HepG2 (cell line): Measurements from ENCODE around the gene PRICKLE3. TPM values are rescaled to one million over a fixed set of nuclear protein-coding genes. Genes with fewer than 3 reads are reported as not detected.

Experiments
- DBP ChIP-seq: sonication (generic); formaldehyde crosslinking; IDR thresholded peaks from 2 replicates; pipeline ENCODE4 v1.4.0; 2020; ENCODE audit warnings: missing genetic modification reagents; ENCODE audit errors: not compliant biosample characterization
- DMTF1 ChIP-seq: sonication (generic); formaldehyde crosslinking; IDR thresholded peaks from 2 replicates; pipeline ENCODE4 v1.4.0; 2020; ENCODE audit warnings: mild to moderate bottlenecking, missing genetic modification reagents
- DRAP1 ChIP-seq: IDR thresholded peaks from 2 replicates; pipeline ENCODE4 v1.6.1; 2016; ENCODE audit warnings: missing genetic modification reagents, missing compliant biosample characterization
- FLYWCH1 ChIP-seq: sonication (generic); formaldehyde crosslinking; IDR thresholded peaks from 2 replicates; pipeline ENCODE4 v1.8.1; 2023; ENCODE audit warnings: mild to moderate bottlenecking, missing genetic modification reagents
- MAZ ChIP-seq, 2 experiments: sonication (generic) in 1 of 2; formaldehyde crosslinking in 1 of 2; IDR thresholded peaks; 2 replicates each; pipeline versions ENCODE4 v1.5.0 to v1.6.1; 2012 to 2020; ENCODE audit warnings: low read depth in 2 of 2, mild to moderate bottlenecking in 2 of 2, borderline replicate concordance in 1 of 2, improper control_type of control experiment in 1 of 2, low read length in 1 of 2, missing genetic modification reagents in 1 of 2, moderate library complexity in 1 of 2
- NR2C2 ChIP-seq: sonication (generic); formaldehyde crosslinking; IDR thresholded peaks from 2 replicates; pipeline ENCODE4 v1.4.0; 2020; ENCODE audit warnings: missing genetic modification reagents, mild to moderate bottlenecking, moderate library complexity, borderline replicate concordance
- PHF20 ChIP-seq: sonication (generic); formaldehyde crosslinking; IDR thresholded peaks from 2 replicates; pipeline ENCODE4 v1.5.0; 2020; ENCODE audit warnings: mild to moderate bottlenecking, missing genetic modification reagents
- RFX3 ChIP-seq: IDR thresholded peaks from 2 replicates; pipeline ENCODE4 v1.6.1; 2016; ENCODE audit warnings: missing biosample characterization, missing genetic modification reagents
- SOX5 ChIP-seq: IDR thresholded peaks from 2 replicates; pipeline ENCODE4 v1.6.1; 2016; ENCODE audit warnings: borderline replicate concordance
- THAP7 ChIP-seq: sonication (generic); formaldehyde crosslinking; IDR thresholded peaks from 2 replicates; pipeline ENCODE4 v1.8.1; 2023; ENCODE audit warnings: mild to moderate bottlenecking, missing genetic modification reagents
- ZBTB39 ChIP-seq: sonication (generic); formaldehyde crosslinking; IDR thresholded peaks from 2 replicates; pipeline ENCODE4 v1.5.0; 2020; ENCODE audit warnings: missing genetic modification reagents
- ZC3H4 ChIP-seq: sonication (generic); formaldehyde crosslinking; IDR thresholded peaks from 2 replicates; pipeline ENCODE4 v1.4.0; 2020; ENCODE audit warnings: missing genetic modification reagents, borderline replicate concordance
- ZNF296 ChIP-seq: sonication (generic); formaldehyde crosslinking; conservative IDR thresholded peaks from 2 replicates; pipeline ENCODE4 v1.5.0; 2020; ENCODE audit warnings: mild to moderate bottlenecking, missing genetic modification reagents
- ZNF354B ChIP-seq: sonication (generic); formaldehyde crosslinking; IDR thresholded peaks from 2 replicates; pipeline ENCODE4 v1.8.0; 2022; ENCODE audit warnings: mild to moderate bottlenecking, missing genetic modification reagents
- ZNF484 ChIP-seq: sonication (generic); formaldehyde crosslinking; IDR thresholded peaks from 2 replicates; pipeline ENCODE4 v1.5.1; 2020; ENCODE audit warnings: mild to moderate bottlenecking, low read depth, missing genetic modification reagents, borderline replicate concordance
- ZNF766 ChIP-seq: sonication (generic); formaldehyde crosslinking; IDR thresholded peaks from 2 replicates; pipeline ENCODE4 v1.5.0; 2020; ENCODE audit warnings: missing genetic modification reagents, borderline replicate concordance
- ZSCAN12 ChIP-seq: sonication (generic); formaldehyde crosslinking; IDR thresholded peaks from 2 replicates; pipeline ENCODE4 v1.9.0; 2021; ENCODE audit warnings: mild to moderate bottlenecking, missing genetic modification reagents
- polyA plus RNA-seq, 8 experiments: library from polyadenylated mRNA; depleted of rRNA in 3 of 8; stranded (reverse) in 7 of 8; unstranded in 1 of 8; fragments of >200 nt; fragmentation: Illumina TruSeq in 4 of 8; extraction: Trizol in 4 of 8; gene quantifications; 2 replicates each; pipeline versions ENCODE4 v1.2.1 to v1.2.3, GENCODE V29; 2011 to 2016; ENCODE audit warnings: low read depth in 4 of 8, missing spikeins in 1 of 8, mixed read lengths in 1 of 8; ENCODE audit not compliant: insufficient read depth in 1 of 8
- total RNA-seq, 5 experiments: library from RNA; depleted of rRNA; stranded (reverse); fragments of >200 nt; fragmentation: Illumina TruSeq; extraction: Trizol; gene quantifications; 2 replicates each; pipeline ENCODE4 v1.2.3, GENCODE V29; 2016; ENCODE audit warnings: low read depth in 1 of 5

PRICKLE3 gene
- total and polyA plus RNA-seq, 2 of the 13 experiments (the other 11 are each of a cell fraction or from before 2014, with no cell fraction given) = 2.6 TPM

DNA sequence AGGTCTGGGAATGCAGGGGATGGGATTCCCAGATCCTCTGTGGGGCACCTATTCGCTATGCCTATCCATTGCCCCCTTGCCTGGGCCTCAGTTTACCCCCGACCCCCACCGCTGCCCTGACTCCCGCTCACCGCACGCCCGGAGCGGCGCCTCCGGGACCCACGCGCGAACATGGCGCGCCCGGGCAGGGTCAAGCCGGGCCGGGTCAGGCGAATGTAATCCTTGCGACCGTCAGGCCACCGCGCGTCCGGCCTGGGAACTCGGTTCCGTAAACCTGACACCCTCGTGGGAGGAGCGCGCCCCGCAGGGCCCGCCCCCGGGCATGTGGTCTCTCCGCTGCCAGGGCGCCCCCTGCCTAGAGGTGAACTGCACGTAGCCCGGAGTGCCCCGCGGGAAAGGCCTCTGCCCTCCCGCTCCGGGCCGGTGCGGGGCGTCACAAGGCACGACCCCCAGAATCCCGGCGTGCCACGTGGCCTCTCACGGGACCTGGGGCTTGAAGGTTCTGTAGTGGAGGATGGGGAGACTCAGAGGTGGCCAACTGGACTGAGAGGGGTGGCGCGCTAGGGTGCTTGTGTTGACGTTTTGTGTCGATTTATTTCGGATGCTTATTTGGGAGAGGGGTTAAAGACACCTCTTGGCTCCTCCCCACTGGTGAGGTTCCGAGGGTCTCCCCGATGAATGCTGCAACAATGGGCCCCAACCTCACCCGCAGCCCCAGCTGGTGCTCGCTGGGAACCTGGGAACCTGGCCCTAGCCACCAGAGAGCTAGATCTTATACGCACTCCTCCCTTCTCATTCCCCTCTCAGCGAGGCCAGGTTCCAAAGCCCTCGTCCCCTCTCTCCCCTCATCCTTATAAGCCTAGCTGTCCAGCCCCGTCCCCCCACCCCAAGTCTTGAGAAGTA, at the start of gene PRICKLE3 (continued):
- peak; percentile 32; the same call in 1 of the 2 replicates for TF ChIP-seq MAZ (IDR thresholded peaks at IDR 0.05; ENCODE audit: borderline replicate concordance, low read depth, low read length)
- TF ChIP-seq MAZ (CRISPR knock-in tag; IDR thresholded peaks at IDR 0.05; ENCODE audit: low read depth) = no peak
- no peak for TF ChIP-seq ZNF766
- TF ChIP-seq PHF20 = peak; percentile 71
- TF ChIP-seq ZNF484 (CRISPR knock-in tag) = no peak
- TF ChIP-seq SOX5 (CRISPR knock-in tag) = peak; percentile 16; the same call in 1 of the 2 replicates
- TF ChIP-seq ZSCAN12 (CRISPR knock-in tag) = no peak
- TF ChIP-seq DRAP1 (CRISPR knock-in tag) = peak; percentile 76
- TF ChIP-seq DBP = no peak
- no peak for TF ChIP-seq FLYWCH1 (CRISPR knock-in tag)
- no peak for TF ChIP-seq ZNF296
- no peak for TF ChIP-seq ZC3H4 (CRISPR knock-in tag)
- no peak for TF ChIP-seq ZNF354B (CRISPR knock-in tag)
- no peak for TF ChIP-seq ZBTB39 (CRISPR knock-in tag)
- no peak for TF ChIP-seq RFX3 (CRISPR knock-in tag)
- TF ChIP-seq NR2C2 (CRISPR knock-in tag) = peak; percentile 37; the same call in 1 of the 2 replicates
- TF ChIP-seq THAP7 = no peak
- TF ChIP-seq DMTF1 (CRISPR knock-in tag) = no peak
